Astrocyte (in vitro differentiated cells and primary cell): Measurements from ENCODE around the gene SMC1B.

Experiments
- CTCF ChIP-seq: IDR thresholded peaks from 2 replicates; pipeline ENCODE4 v1.5.1; 2011; ENCODE audit warnings: low read depth, mild to moderate bottlenecking, inconsistent platforms, low read length, moderate library complexity; ENCODE audit not compliant: insufficient read depth
- EZH2 ChIP-seq: IDR thresholded peaks from 2 replicates; pipeline ENCODE4 v1.6.1; 2012; ENCODE audit warnings: mild to moderate bottlenecking, low read length, inconsistent platforms; ENCODE audit not compliant: insufficient read depth

GRCh38 chr22:45450921-45451651, 37.7 kb upstream of the SMC1B start:
- TF ChIP-seq CTCF (no peak), EZH2 (no peak)
